GM12878 (cell line): ENCODE data around the gene PTPRN2.

Experiments
- ATF7 ChIP-seq: fragments of 450-650 bp; IDR thresholded peaks from 2 replicates; pipeline ENCODE4 v1.6.1; 2016; ENCODE audit warnings: low read depth, mild to moderate bottlenecking
- BCL11A ChIP-seq: IDR thresholded peaks from 2 replicates; pipeline ENCODE4 v1.6.1; 2011; ENCODE audit warnings: low read depth, low read length
- CTCF ChIP-seq, 3 experiments: IDR thresholded peaks in 2 of 3; conservative IDR thresholded peaks in 1 of 3; 2 replicates each; pipeline ENCODE4 v1.5.1; 2011; ENCODE audit warnings: low read depth in 3 of 3, low read length in 3 of 3, mild to moderate bottlenecking in 3 of 3, control low read depth in 2 of 3, moderate library complexity in 2 of 3, inconsistent platforms in 1 of 3, mixed read lengths in 1 of 3; ENCODE audit not compliant: control insufficient read depth in 2 of 3, insufficient read depth in 1 of 3; ENCODE audit errors: extremely low read depth in 1 of 3
- CUX1 ChIP-seq: IDR thresholded peaks from 2 replicates; pipeline ENCODE4 v1.6.1; 2012; ENCODE audit warnings: improper control_type of control experiment, low read depth, low read length; ENCODE audit not compliant: insufficient replicate concordance
- EP300 ChIP-seq, 2 experiments: fragments of 150-350 bp in 1 of 2; IDR thresholded peaks; 2 replicates each; pipeline ENCODE4 v1.6.1; 2011 to 2012; ENCODE audit warnings: low read depth in 2 of 2, low read length in 2 of 2, borderline replicate concordance in 1 of 2, improper control_type of control experiment in 1 of 2, inconsistent platforms in 1 of 2; ENCODE audit not compliant: control insufficient read depth in 1 of 2
- ESRRA ChIP-seq: IDR thresholded peaks from 2 replicates; pipeline ENCODE4 v1.6.1; 2012; ENCODE audit warnings: mild to moderate bottlenecking, low read length, improper control_type of control experiment
- MAX ChIP-seq: IDR thresholded peaks from 2 replicates; pipeline ENCODE4 v1.6.1; 2012; ENCODE audit warnings: low read depth, low read length, improper control_type of control experiment
- PBX3 ChIP-seq: IDR thresholded peaks from 2 replicates; pipeline ENCODE4 v1.6.1; 2011; ENCODE audit warnings: mild to moderate bottlenecking, low read depth, low read length, moderate library complexity; ENCODE audit not compliant: insufficient replicate concordance
- POLR2A ChIP-seq: IDR thresholded peaks from 2 replicates; pipeline ENCODE4 v1.6.1; 2011; ENCODE audit warnings: low read depth, mild to moderate bottlenecking, low read length
- POLR2AphosphoS5 ChIP-seq: IDR thresholded peaks from 2 replicates; pipeline ENCODE4 v1.6.1; 2011; ENCODE audit warnings: mild to moderate bottlenecking, low read length, inconsistent platforms
- RAD51 ChIP-seq: fragments of 450-650 bp; IDR thresholded peaks from 2 replicates; pipeline ENCODE4 v1.6.1; 2016; ENCODE audit warnings: moderate library complexity, mild to moderate bottlenecking, inconsistent platforms
- RFX5 ChIP-seq: IDR thresholded peaks from 2 replicates; pipeline ENCODE4 v1.6.1; 2011; ENCODE audit warnings: low read depth, low read length, improper control_type of control experiment
- SMAD1 ChIP-seq: fragments of 450-650 bp; IDR thresholded peaks from 2 replicates; pipeline ENCODE4 v1.6.1; 2018; ENCODE audit warnings: mild to moderate bottlenecking, low read depth; ENCODE audit not compliant: partially characterized antibody

GRCh38 chr7:157980774-157981173 lies 606.8 kb downstream of the PTPRN2 start:
- TF ChIP-seq CTCF (IDR thresholded peaks at IDR 0.05 in 2 of 3, conservative IDR thresholded peaks at IDR 0.05 in 1 of 3; ENCODE audit: control insufficient read depth in 2 of 3, extremely low read depth in 1 of 3, insufficient read depth in 1 of 3, low read depth in 3 of 3, low read length in 3 of 3), result no peak
- no peak for TF ChIP-seq CUX1
- no peak for TF ChIP-seq BCL11A
- no peak for TF ChIP-seq RAD51
- no peak for TF ChIP-seq ATF7
- no peak for TF ChIP-seq ESRRA
- no peak for TF ChIP-seq PBX3
- TF ChIP-seq EP300 (IDR thresholded peaks at IDR 0.05; ENCODE audit: borderline replicate concordance in 1 of 2, control insufficient read depth in 1 of 2, low read depth in 2 of 2, low read length in 2 of 2), result no peak
- TF ChIP-seq RFX5, result no peak
- TF ChIP-seq POLR2A, result no peak
- TF ChIP-seq MAX, result no peak
- no peak for TF ChIP-seq POLR2AphosphoS5
- no peak for TF ChIP-seq SMAD1
